K562 (cell line): Measurements from ENCODE around the gene KLK1. TPM values are rescaled to one million over a fixed set of nuclear protein-coding genes. Genes with fewer than 3 reads are reported as not detected.
A peak's percentile ranks its signal among the peaks of the same experiment; 100 is the strongest.

Experiments used
- ATAC-seq: fragments of 200-7000 bp; cut with Tn5 transposase; 3 replicates; pipeline ENCODE4 v1.9.1; 2020; ENCODE audit warnings: moderate library complexity
- BruUV-seq: library from RNA; stranded (reverse); fragments of 400-500 nt; replicated peaks from 2 replicates; lab custom pipeline; 2021; lab: Mats Ljungman, UMichigan
- CTCF ChIA-PET: fragments of 300-600 bp; formaldehyde crosslinking; extraction: SDS; loops from one replicate; lab custom pipeline; 2021; ENCODE audit warnings: low intra/inter-chr PET ratio; lab: Yijun Ruan, JAX
- POLR2A ChIA-PET: fragments of 300-600, 350-650 bp; sonication (Branson Sonifier 250); formaldehyde crosslinking; extraction: SDS; loops from one replicate; lab custom pipeline; 2021; ENCODE audit warnings: antibody characterized with exemption, inconsistent platforms; lab: Yijun Ruan, JAX
- DNase-seq, 4 experiments: peaks; one replicate each; pipeline versions ENCODE4 v3.0.0 to v3.0.0-alpha.2; 2011 to 2018; ENCODE audit warnings: low spot score in 3 of 4, mixed read lengths in 3 of 4; ENCODE audit errors: extremely low read depth in 1 of 4
- FAIRE-seq: peaks from 2 replicates; lab custom pipeline; 2011; peaks lifted over from hg19 to GRCh38; lab: Jason Lieb, UNC
- H2AFZ ChIP-seq: 2 replicates; pipeline ENCODE4 v1.6.0; 2011; ENCODE audit warnings: low read depth, low read length, control low read depth, inconsistent platforms
- H3K27ac ChIP-seq: fragments of 200-600 bp; 3 replicates; pipeline ENCODE4 v1.8.0; 2011; ENCODE audit warnings: low read depth, mild to moderate bottlenecking, control low read depth, inconsistent platforms, low read length, moderate library complexity, mixed read lengths; ENCODE audit errors: extremely low read depth
- H3K27me3 ChIP-seq, 2 experiments: fragments of 300-600 bp in 1 of 2; 2 replicates in 1 of 2; 3 replicates in 1 of 2; pipeline versions ENCODE4 v1.6.0 to v1.8.0; 2011; ENCODE audit warnings: inconsistent platforms in 2 of 2, low read length in 2 of 2, mild to moderate bottlenecking in 1 of 2, mixed read lengths in 1 of 2, moderate library complexity in 1 of 2; ENCODE audit not compliant: control insufficient read depth in 2 of 2, insufficient read depth in 2 of 2
- H3K36me3 ChIP-seq: fragments of 300-600 bp; 3 replicates; pipeline ENCODE4 v1.8.0; 2011; ENCODE audit warnings: mild to moderate bottlenecking, low read length, inconsistent platforms; ENCODE audit not compliant: control insufficient read depth, insufficient read depth
- H3K4me1 ChIP-seq, 2 experiments: fragments of 200-600 bp in 1 of 2; replicated peaks in 1 of 2; 2 replicates in 1 of 2; 3 replicates in 1 of 2; pipeline versions ENCODE4 v1.5.1 to v1.8.0; 2011; ENCODE audit warnings: inconsistent platforms in 2 of 2, low read length in 2 of 2, mild to moderate bottlenecking in 1 of 2, mixed read lengths in 1 of 2, moderate library complexity in 1 of 2; ENCODE audit not compliant: control insufficient read depth in 2 of 2, insufficient read depth in 2 of 2
- H3K4me2 ChIP-seq: 2 replicates; pipeline ENCODE4 v1.6.1; 2011; ENCODE audit warnings: low read length, control low read depth, inconsistent platforms, mixed read lengths; ENCODE audit not compliant: insufficient read depth
- H3K4me3 ChIP-seq: fragments of 200-600 bp; sonication (generic), shearing (Covaris generic); 2 replicates; pipeline ENCODE4 v1.5.1; 2016; ENCODE audit warnings: control low read depth, inconsistent platforms
- H3K79me2 ChIP-seq: fragments of 200-600 bp; 3 replicates; pipeline ENCODE4 v1.8.0; 2011; ENCODE audit warnings: low read length, inconsistent platforms; ENCODE audit not compliant: control insufficient read depth, insufficient read depth
- H3K9ac ChIP-seq, 2 experiments: 2 replicates each; pipeline versions ENCODE4 v1.6.0 to v1.6.1; 2011; ENCODE audit warnings: low read depth in 2 of 2, low read length in 2 of 2, control low read depth in 1 of 2, inconsistent platforms in 1 of 2, mild to moderate bottlenecking in 1 of 2, mixed read lengths in 1 of 2; ENCODE audit not compliant: insufficient read depth in 1 of 2
- H3K9me1 ChIP-seq: one replicate; pipeline ENCODE4 v1.6.0; 2011; ENCODE audit warnings: inconsistent platforms, mild to moderate bottlenecking, low read length, moderate library complexity; ENCODE audit not compliant: control insufficient read depth, insufficient read depth
- H3K9me3 ChIP-seq: replicated peaks from 2 replicates; pipeline ENCODE4 v1.5.1; 2011; ENCODE audit warnings: low read depth, low read length, inconsistent platforms; ENCODE audit not compliant: control insufficient read depth, insufficient read depth
- H4K20me1 ChIP-seq: replicated peaks from 2 replicates; pipeline ENCODE4 v1.6.1; 2011; ENCODE audit warnings: low read length, inconsistent platforms, mixed read lengths; ENCODE audit not compliant: control insufficient read depth, insufficient read depth
- TFAP4 ChIP-seq: sonication (generic); formaldehyde crosslinking; IDR thresholded peaks from 2 replicates; pipeline ENCODE4 v1.8.0; 2022; ENCODE audit warnings: missing genetic modification reagents, mild to moderate bottlenecking, moderate library complexity, borderline replicate concordance
- UBTF ChIP-seq, 2 experiments: IDR thresholded peaks; 2 replicates each; pipeline ENCODE4 v1.6.1; 2012; ENCODE audit warnings: improper control_type of control experiment in 2 of 2, low read depth in 2 of 2, low read length in 2 of 2, borderline replicate concordance in 1 of 2
- WGBS: fragments of 100-300 bp; shearing (Covaris generic); methylation state at CpG from one replicate; pipeline ENCODE4 v1.1.6; 2016; ENCODE audit warnings: low coverage, mixed read lengths; ENCODE audit not compliant: insufficient coverage; ENCODE audit errors: missing lambda C conversion rate; 5-methylcytosine and 5-hydroxymethylcytosine counted together
- in situ Hi-C: fragments of 300-500 bp; cut with MboI; formaldehyde crosslinking; loops from 4 replicates; pipeline ENCODE4 v1.15.0; 2018; ENCODE audit warnings: inconsistent platforms, mixed read lengths
- intact Hi-C: fragments of 100-400 bp; cut with micrococcal nuclease; formaldehyde crosslinking; loops from 2 replicates; pipeline ENCODE4 v1.14.2; 2022
- polyA plus RNA-seq, 8 experiments: library from polyadenylated mRNA; depleted of rRNA in 4 of 8; stranded (reverse) in 5 of 8; unstranded in 3 of 8; fragments of >200 nt; fragmentation: Nextera tagmentation in 2 of 8; fragmentation: Illumina TruSeq in 1 of 8; extraction: Ambion mirVana in 2 of 8; extraction: Trizol in 1 of 8; gene quantifications; 2 replicates each; pipeline versions ENCODE4 v1.2.1 to v1.2.3, GENCODE V29; 2011 to 2014; ENCODE audit warnings: inconsistent platforms in 1 of 8, missing spikeins in 1 of 8
- total RNA-seq, 7 experiments: library from RNA; depleted of rRNA in 6 of 7; stranded (reverse); fragments of >200 nt in 6 of 7; fragmentation: Illumina TruSeq in 2 of 7; extraction: Trizol in 2 of 7; gene quantifications; 2 replicates each; pipeline versions ENCODE4 v1.2.1 to v1.2.3, GENCODE V29; 2011 to 2021; ENCODE audit warnings: low replicate concordance in 1 of 7

KLK1 gene
- total and polyA plus RNA-seq, 9 of the 15 experiments (the other 6 are each of a cell fraction or from before 2014, with no cell fraction given), result 0.87 to 15.4 (median 9.1) TPM

- Histone ChIP-seq H3K4me1 (peaks cover 57 to 77% of the 10 kb centered on the region in 2 experiments), H3K79me2 (0 out of 3 replicates have a peak, but pooled peaks cover 6% of the 10 kb centered on the region), H2AFZ (no peak overlapping the region), H4K20me1 (no peaks in the 10 kb centered on the region), H3K36me3 (no peaks in the 10 kb centered on the region), H3K27ac (no peak overlapping the region; the same call in 2 of the 3 replicates), H3K9me3 (no peaks in the 10 kb centered on the region), H3K9me1 (peaks cover 2% of the 10 kb centered on the region), H3K27me3 (peaks cover 0 to 3% of the 10 kb centered on the region in 2 experiments; a peak in 1 of 5 replicates), H3K4me3 (no peak overlapping the region), H3K9ac (peak overlapping the region in 1 of 2 experiments; percentile 46; a peak in 2 of 4 replicates), H3K4me2 (no peak overlapping the region)
- DNase-seq (no peak), FAIRE-seq (no peak), ATAC-seq (no peak)
- in situ Hi-C loops, result no loop called here
- ChIA-PET CTCF (no interaction called here), POLR2A (interaction anchor here (0.8 to 8.6 kb wide), 3 partner anchors 8 to 18 kb away, joined by 3 to 70 read pairs (median 3); no protein-coding TSS in a partner anchor)
- 86% methylated on average over 7 of the region's 8 CpGs for WGBS
- TF ChIP-seq TFAP4 (0 out of 2 replicates have a peak, but pooled peaks have one; percentile 15), UBTF (IDR thresholded peaks at IDR 0.05; ENCODE audit: borderline replicate concordance in 1 of 2, low read depth in 2 of 2, low read length in 2 of 2) (no peak)
- no TSS peak for BruUV-seq
- intact Hi-C loops, result no loop called here
Measured at GRCh38 chr19:50821622-50822021, 2.0 kb downstream of the KLK1 start.
